GM08714 (cell line): ENCODE results near the gene PDZD2.

Source experiments
- H3K4me3 ChIP-seq: fragments of 200-500 bp; sonication (Bioruptor generic); 2 replicates; pipeline ENCODE4 v1.5.1; 2014; ENCODE audit warnings: mild to moderate bottlenecking, low read length, inconsistent platforms
- ZNF274 ChIP-seq: IDR thresholded peaks from 2 replicates; pipeline ENCODE4 v1.6.1; 2012; ENCODE audit warnings: mild to moderate bottlenecking, low read depth, low read length

Gene PDZD2

DNA sequence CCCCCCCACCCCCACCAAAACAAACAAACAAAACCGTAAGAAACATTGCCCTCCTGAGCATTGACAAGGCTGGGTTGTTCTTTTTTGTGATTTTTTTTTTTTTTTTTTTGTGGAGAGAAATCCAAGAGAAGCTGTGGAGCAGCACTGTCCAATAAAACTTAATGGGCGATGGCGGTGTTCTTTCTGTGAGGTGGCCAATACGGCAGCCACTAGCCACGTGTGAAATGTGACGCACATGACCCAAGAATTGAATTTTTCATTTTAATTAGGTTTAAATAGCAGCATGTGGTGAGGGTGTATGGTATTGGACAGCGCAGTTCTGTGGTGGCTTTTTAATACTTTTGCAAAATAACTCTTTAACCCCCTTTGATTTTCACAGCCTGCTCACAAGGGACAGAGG lies 251.1 kb downstream of the PDZD2 start:
- no peak for TF ChIP-seq ZNF274
- H3K4me3 ChIP-seq = no peak overlapping the region

- no peak overlapping the region for H3K4me3 ChIP-seq
- TF ChIP-seq ZNF274 = no peak
Observed at GRCh38 chr5:31894141-31894540, 255.2 kb downstream of the PDZD2 start.

- no peak for TF ChIP-seq ZNF274
- no peak overlapping the region for H3K4me3 ChIP-seq
Observed at GRCh38 chr5:31895199-31895820, 256.4 kb downstream of the PDZD2 start.

DNA sequence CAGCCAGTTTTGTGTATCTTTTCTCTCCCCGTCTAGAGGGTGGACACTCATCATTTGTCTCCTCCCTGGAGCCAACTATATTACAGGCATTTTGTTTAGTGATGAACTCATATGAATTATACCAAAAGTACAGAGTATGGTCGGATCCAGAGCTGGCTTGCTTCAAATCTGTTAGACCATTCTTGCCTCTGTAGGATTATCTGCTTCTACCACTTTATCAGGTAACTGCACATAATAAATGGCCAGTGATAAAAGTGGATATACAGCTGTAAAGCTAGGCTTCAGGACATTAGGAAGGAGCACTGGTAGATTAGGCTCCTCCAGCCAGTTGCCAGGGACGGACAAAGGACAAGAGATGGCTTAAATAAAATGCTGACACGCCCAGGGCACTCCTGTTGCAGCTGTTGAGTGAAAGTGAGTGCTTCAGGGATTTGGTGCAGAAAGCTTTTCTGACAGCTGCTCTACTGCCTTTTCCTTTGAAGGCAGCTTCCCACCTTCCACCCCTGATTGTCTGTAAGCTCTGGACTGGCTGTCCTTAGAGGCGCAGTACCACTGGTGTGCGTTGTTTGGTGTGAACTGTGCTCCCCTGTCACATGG lies 259.2 kb downstream of the PDZD2 start:
- no peak overlapping the region for H3K4me3 ChIP-seq
- TF ChIP-seq ZNF274 = no peak

GRCh38 chr5:31900296-31900865 lies 261.4 kb downstream of the PDZD2 start:
- no peak for TF ChIP-seq ZNF274
- H3K4me3 ChIP-seq = no peak overlapping the region

GRCh38 chr5:31901807-31902530 lies 263.0 kb downstream of the PDZD2 start:
- H3K4me3 ChIP-seq = no peak overlapping the region
- TF ChIP-seq ZNF274 = no peak

GRCh38 chr5:31908396-31908795 lies 269.5 kb downstream of the PDZD2 start:
- no peak for TF ChIP-seq ZNF274
- no peak overlapping the region for H3K4me3 ChIP-seq

DNA sequence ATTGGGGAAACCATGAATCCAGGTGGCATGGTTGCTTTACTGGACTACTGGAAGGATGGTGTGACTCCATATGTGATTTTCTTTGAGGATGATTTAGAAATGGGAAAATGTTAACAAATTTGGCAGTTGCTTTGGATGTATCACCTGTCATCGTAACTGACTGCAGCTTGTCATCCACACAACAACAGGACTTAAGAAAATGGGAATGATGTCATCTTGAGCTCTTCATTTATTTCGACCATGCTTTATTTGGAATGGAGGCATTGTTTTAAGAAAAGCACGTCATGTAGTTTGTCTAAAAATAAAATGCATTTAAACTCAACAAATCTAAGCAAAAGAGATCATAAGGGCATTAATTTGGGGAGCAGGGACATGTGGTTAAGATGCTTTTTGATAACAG lies 270.1 kb downstream of the PDZD2 start:
- H3K4me3 ChIP-seq = no peak overlapping the region
- no peak for TF ChIP-seq ZNF274

DNA sequence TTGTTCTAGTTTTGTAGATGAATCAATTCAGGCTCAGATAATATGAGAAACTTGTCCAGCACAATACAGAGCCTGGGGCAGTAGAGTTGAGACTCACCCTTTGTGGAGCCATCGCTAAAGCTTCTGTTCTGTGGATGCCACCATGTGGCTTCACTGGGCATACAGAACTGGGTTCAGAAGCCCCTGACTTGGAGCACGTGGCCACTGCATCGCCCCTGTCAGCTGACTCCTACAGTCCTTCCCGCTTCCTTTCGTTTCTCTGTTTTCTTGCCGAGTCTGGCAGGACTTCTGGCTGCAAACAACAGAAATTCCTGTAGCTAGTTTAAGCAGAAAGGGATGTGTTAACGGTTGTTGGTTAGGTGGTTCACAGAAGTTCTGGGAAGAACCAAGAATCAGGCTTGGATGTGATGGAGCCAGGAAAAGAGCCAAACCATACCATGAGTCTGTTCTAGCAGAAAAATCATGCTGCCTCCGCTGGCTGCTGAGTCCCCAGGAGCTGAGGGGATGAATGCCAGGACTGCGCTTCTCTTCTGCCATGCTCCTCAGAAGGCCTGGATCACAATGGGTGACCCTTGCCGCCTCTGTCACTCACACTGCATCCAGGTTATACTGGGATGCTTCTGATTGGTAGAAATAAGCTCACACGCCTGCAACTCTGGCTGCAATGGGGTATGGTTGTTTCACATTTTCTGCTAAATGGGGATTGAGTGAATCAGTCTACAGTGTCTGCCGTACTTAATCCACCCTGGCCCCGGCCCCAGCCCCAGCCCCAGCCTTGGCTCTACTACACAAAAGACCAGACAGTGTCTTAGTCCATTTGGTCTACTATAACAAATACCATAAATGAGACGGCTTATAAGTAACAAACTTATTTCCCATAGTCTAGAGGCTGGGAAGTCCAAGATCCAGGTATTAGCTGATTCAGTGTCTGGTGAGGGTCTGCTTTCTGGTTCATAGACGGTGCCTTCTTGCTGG lies 272.6 kb downstream of the PDZD2 start:
- no peak overlapping the region for H3K4me3 ChIP-seq
- no peak for TF ChIP-seq ZNF274

DNA sequence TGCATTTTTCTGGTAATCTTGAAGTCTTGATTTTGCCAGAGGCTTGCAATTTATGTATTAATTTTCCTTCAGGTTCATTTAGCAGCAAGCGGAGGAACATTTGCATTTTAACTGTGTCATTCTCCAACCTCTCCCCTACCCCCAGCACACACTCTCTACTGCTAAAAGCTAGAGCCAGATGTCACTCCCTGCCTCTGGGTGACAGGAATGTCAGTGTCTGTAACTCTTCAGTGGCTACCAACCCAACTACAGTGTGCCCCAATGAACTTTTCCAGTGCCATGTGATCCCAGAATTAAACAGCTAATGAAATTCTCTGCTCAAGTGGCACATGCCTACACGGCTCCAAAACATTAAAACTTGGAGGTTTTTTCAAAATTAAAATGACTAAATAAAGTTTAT lies 274.9 kb downstream of the PDZD2 start:
- no peak overlapping the region for H3K4me3 ChIP-seq
- TF ChIP-seq ZNF274 = no peak

GRCh38 chr5:31916327-31916726 lies 277.4 kb downstream of the PDZD2 start:
- H3K4me3 ChIP-seq = no peak overlapping the region
- TF ChIP-seq ZNF274 = no peak

DNA sequence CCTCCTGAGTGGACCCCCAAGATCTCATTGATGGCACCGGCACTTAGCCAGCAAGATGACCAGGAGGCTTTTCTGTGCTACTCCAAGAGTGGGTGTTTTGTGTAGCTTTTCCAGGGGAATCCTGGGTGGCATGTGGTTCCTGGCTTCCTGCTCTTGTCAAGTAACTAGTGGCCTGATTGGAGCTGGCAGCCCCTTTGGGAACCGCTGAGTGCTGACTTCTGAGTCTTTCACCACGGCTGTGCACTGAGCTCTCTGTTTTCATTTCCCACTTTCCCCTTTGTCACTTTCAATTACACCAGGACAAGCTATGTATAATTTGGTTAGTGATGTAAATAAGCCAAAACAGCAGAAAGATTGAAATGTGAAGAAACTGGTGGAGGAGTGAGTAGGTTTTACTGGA lies 279.8 kb downstream of the PDZD2 start:
- TF ChIP-seq ZNF274 = no peak
- no peak overlapping the region for H3K4me3 ChIP-seq

DNA sequence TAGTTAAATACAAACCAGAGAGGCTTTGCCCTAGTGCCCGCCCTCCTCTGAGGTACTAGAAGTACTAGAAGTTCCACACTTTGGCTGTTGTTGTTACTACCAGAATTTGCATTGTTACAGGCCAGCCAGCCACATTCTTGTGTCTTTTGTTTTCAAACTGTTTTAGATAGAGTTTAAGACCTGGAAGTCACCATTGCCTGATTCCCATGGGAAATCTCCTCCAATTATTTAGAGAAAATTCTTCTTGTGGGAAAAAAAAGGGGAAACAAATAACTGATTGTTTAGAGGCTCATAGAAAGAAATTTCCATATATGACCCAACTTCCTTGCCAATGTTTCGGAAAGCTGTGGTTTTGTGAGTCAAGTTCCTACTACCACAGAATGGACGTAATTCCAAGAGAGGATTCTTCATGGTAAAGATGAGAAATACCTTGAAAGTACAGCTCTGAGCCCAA lies 282.9 kb downstream of the PDZD2 start:
- H3K4me3 ChIP-seq = no peak overlapping the region
- no peak for TF ChIP-seq ZNF274

DNA sequence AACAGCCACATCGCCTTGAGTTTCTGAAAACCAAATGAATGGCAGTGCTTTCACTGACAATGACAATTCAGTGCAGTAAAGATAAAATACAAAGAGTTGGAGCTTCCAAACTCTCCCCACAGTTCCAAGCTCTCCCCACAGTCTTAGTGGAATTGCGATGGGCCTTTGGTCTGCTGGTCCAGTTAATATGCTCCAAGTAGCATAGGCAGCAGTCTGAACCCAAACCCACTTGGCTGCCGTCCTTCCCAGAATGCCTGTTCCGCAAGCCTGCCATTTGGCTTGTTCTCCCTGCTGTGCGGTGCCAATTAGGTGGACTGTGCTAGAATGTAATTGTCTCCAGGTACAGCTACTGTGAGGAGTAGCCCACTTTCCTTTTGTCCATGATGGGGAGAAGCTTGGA lies 285.1 kb downstream of the PDZD2 start:
- TF ChIP-seq ZNF274 = no peak
- H3K4me3 ChIP-seq = no peak overlapping the region

DNA sequence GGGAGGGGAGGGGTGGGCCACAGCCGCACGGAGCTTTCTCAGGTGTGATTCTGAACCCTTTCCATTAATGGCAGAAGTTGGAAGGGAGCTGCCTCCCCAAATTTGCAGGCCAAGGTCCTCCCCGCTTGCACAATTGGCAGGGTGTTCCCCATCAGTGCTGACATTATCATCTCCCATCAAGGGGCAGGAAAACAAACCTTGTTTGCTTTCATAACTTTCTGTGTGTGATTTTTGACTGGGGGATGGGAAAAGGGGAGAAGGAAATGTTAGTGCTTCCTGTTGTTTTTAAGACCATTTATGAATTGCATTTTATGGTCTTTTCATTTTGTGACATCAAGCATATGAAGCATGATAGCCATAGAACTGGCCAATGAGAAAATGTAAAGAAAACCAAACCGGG lies 292.9 kb downstream of the PDZD2 start:
- H3K4me3 ChIP-seq = no peak overlapping the region
- TF ChIP-seq ZNF274 = no peak
